ENCODE measurements around the gene GUCY1A1. TPM values are rescaled to one million over a fixed set of nuclear protein-coding genes. Genes with fewer than 3 reads are reported as not detected.

The GUCY1A1 gene
- total RNA-seq, 1 donor from 2014 or later = 1.5 TPM

DNA sequence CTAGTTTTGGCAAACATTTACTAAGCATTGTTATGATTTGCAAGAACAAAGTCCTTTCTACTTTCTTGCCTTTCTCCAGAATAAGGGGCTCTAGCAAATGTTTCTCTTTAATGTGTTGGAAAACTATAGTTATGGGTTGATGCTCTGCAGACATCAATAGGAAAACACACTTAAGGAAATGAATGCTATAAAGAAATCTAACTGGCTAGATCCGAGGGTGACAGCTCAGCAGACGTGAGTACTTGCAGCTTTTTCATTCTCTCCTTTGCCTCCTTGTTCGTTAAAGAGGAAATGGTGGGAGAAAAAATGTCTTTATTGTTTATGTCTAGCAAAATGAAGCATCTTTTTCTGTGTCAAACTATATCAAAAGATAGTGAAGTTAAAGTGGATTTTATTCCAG is 98.5 kb downstream of the GUCY1A1 start:
- H3F3A ChIP-seq (ENCODE audit: low read depth) = peaks cover 6% of the 10 kb centered on the region
- TF ChIP-seq EZH2 (IDR thresholded peaks at IDR 0.05) (no peak), EZH2phosphoT487 (IDR thresholded peaks at IDR 0.05) (no peak)
- TF ChIP-seq, protein P1, sequence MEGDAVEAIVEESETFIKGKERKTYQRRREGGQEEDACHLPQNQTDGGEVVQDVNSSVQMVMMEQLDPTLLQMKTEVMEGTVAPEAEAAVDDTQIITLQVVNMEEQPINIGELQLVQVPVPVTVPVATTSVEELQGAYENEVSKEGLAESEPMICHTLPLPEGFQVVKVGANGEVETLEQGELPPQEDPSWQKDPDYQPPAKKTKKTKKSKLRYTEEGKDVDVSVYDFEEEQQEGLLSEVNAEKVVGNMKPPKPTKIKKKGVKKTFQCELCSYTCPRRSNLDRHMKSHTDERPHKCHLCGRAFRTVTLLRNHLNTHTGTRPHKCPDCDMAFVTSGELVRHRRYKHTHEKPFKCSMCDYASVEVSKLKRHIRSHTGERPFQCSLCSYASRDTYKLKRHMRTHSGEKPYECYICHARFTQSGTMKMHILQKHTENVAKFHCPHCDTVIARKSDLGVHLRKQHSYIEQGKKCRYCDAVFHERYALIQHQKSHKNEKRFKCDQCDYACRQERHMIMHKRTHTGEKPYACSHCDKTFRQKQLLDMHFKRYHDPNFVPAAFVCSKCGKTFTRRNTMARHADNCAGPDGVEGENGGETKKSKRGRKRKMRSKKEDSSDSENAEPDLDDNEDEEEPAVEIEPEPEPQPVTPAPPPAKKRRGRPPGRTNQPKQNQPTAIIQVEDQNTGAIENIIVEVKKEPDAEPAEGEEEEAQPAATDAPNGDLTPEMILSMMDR (IDR thresholded peaks at IDR 0.05) = no peak
- H3K9ac ChIP-seq = no peak overlapping the region
- H3K4me3 ChIP-seq = no peak overlapping the region
- Mint-ChIP-seq H3K36me3 (peaks cover 6% of the 10 kb centered on the region), H3K27ac (no peak overlapping the region), H3K9me3 (no peaks in the 10 kb centered on the region), H3K27me3 (ENCODE audit: insufficient read depth, low read depth) (no peaks in the 10 kb centered on the region), H3K4me1 (peaks cover 21% of the 10 kb centered on the region), H3K4me3 (no peak overlapping the region)
- H3K27ac ChIP-seq = no peak overlapping the region
- H3K27me3 ChIP-seq = peaks cover 12% of the 10 kb centered on the region
- no peak for DNase-seq (ENCODE audit: low spot score)
- H4K20me1 ChIP-seq (ENCODE audit: low read depth) = no peaks in the 10 kb centered on the region
- H3K9me3 ChIP-seq (ENCODE audit: low read depth) = no peaks in the 10 kb centered on the region
- H3K79me2 ChIP-seq (ENCODE audit: low read depth) = no peaks in the 10 kb centered on the region
- no peak overlapping the region for H3K4me2 ChIP-seq
- peaks cover 19% of the 10 kb centered on the region for H3K4me1 ChIP-seq
- H2AFZ ChIP-seq (replicated peaks) = no peak overlapping the region
- H3K36me3 ChIP-seq = no peaks in the 10 kb centered on the region

DNA sequence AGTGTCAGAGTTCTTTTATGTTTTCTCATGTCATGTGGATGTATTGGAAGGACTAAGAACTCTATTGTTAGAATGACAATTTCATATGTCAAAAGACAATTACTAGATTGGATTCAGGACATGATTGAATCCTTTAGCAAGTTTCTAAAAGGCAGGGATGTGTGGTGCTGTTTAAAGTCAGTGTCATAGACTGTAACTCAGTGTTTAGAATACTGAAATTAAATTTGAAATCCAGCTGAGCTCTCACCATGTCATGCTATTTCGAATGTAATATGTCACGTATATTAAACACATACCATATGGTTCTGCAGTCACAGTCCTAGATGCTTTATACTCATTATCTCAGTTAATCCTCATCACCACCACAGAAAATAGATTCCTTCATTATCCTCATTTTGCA is 100.0 kb downstream of the GUCY1A1 start:
- H3K36me3 Mint-ChIP-seq = peaks cover 6% of the 10 kb centered on the region
- H3K9ac ChIP-seq = no peak overlapping the region
- H3K36me3 ChIP-seq = no peaks in the 10 kb centered on the region
- H3K4me3 ChIP-seq = no peak overlapping the region
- H3K9me3 ChIP-seq (ENCODE audit: low read depth) = no peaks in the 10 kb centered on the region
- H3K27ac Mint-ChIP-seq = no peak overlapping the region
- H3K79me2 ChIP-seq (ENCODE audit: low read depth) = no peaks in the 10 kb centered on the region
- no peak overlapping the region for H2AFZ ChIP-seq (replicated peaks)
- no peak overlapping the region for H3K4me3 Mint-ChIP-seq
- no peaks in the 10 kb centered on the region for H4K20me1 ChIP-seq (ENCODE audit: low read depth)
- no peaks in the 10 kb centered on the region for H3K27me3 ChIP-seq
- H3K27ac ChIP-seq = no peak overlapping the region
- H3F3A ChIP-seq (ENCODE audit: low read depth) = peaks cover 5% of the 10 kb centered on the region
- peaks cover 9% of the 10 kb centered on the region for H3K4me1 ChIP-seq
- DNase-seq (ENCODE audit: low spot score) = no peak
- H3K27me3 Mint-ChIP-seq (ENCODE audit: insufficient read depth, low read depth) = no peaks in the 10 kb centered on the region
- H3K4me2 ChIP-seq = no peak overlapping the region
- H3K4me1 Mint-ChIP-seq = peaks cover 14% of the 10 kb centered on the region
- H3K9me3 Mint-ChIP-seq = no peaks in the 10 kb centered on the region
- no peak for TF ChIP-seq EZH2 (IDR thresholded peaks at IDR 0.05)
- TF ChIP-seq EZH2phosphoT487 (IDR thresholded peaks at IDR 0.05) = no peak
- TF ChIP-seq, protein P1 (IDR thresholded peaks at IDR 0.05) = no peak

DNA sequence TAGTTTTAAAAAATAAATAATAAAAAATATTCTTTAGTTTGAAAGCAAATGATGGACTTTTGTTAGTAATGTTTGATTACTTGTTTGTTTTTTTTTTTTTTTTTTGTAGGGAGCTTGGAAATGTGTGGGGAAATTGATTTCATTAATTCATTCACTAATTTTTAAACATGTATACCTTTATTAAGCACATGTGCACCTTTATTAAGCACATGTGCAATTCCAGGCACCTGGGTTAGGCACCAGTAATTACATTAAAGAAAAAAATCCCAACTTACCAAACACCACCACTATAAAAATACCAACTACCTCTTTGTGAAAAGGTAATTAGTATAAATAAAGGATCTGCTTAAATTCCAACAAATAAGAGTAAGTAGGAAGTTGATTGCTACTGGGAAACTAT is 101.7 kb downstream of the GUCY1A1 start:
- peaks cover 6% of the 10 kb centered on the region for H3K36me3 Mint-ChIP-seq
- Histone ChIP-seq H3K9ac (no peak overlapping the region), H4K20me1 (ENCODE audit: low read depth) (no peaks in the 10 kb centered on the region), H3K4me1 (no peaks in the 10 kb centered on the region), H3K79me2 (ENCODE audit: low read depth) (no peaks in the 10 kb centered on the region), H3K27ac (no peak overlapping the region), H3K36me3 (no peaks in the 10 kb centered on the region), H3K9me3 (ENCODE audit: low read depth) (no peaks in the 10 kb centered on the region), H3K4me2 (no peak overlapping the region), H2AFZ (replicated peaks) (no peak overlapping the region), H3F3A (ENCODE audit: low read depth) (no peaks in the 10 kb centered on the region), H3K27me3 (no peaks in the 10 kb centered on the region), H3K4me3 (no peak overlapping the region)
- DNase-seq (ENCODE audit: low spot score) = no peak
- TF ChIP-seq, protein P1 (IDR thresholded peaks at IDR 0.05) = no peak
- no peak for TF ChIP-seq EZH2phosphoT487 (IDR thresholded peaks at IDR 0.05)
- no peak for TF ChIP-seq EZH2 (IDR thresholded peaks at IDR 0.05)
- H3K4me3 Mint-ChIP-seq = no peak overlapping the region
- H3K4me1 Mint-ChIP-seq = no peaks in the 10 kb centered on the region
- H3K9me3 Mint-ChIP-seq = no peaks in the 10 kb centered on the region
- H3K27me3 Mint-ChIP-seq (ENCODE audit: insufficient read depth, low read depth) = no peaks in the 10 kb centered on the region
- H3K27ac Mint-ChIP-seq = no peak overlapping the region
